ENCODE measurements around the gene FAM184B.

Gene FAM184B

DNA sequence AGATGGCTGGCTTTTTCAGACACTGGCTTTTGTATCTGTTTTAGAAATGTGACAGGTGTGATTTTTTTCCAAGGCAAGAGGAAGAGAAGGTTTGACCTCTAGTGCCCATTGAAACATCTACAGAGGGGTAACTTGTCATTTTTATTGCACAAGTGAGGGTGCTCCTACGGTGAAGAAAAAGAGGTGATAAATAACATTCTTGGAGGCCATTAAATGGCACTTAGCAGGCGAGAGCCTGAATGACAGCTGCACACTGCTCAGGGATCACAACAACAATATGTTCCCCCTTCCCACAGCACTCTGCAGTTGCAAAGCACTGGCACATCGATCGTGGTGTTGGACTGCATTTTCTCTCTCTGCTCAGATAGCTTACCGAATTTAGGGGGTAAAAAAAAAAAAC lies 22.9 kb downstream of the FAM184B start:
- Histone ChIP-seq H3K36me3 (ENCODE audit: insufficient read depth, low read length) (no peaks in the 10 kb centered on the region), H3K4me3 (no peak overlapping the region), H3K9me3 (ENCODE audit: low read depth, low read length) (no peaks in the 10 kb centered on the region), H3K9ac (ENCODE audit: insufficient read length) (no peak overlapping the region), H3K27ac (no peak overlapping the region)
- no peak for DNase-seq (ENCODE audit: low read depth, low spot score)
- TF ChIP-seq POLR2AphosphoS5 (IDR thresholded peaks at IDR 0.05; ENCODE audit: borderline replicate concordance, low read depth, low read length) (no peak), FOXP2 (optimal IDR thresholded peaks at IDR 0.05; ENCODE audit: control extremely low read depth, extremely low read length, insufficient read depth) (no peak), EZH2 (IDR thresholded peaks at IDR 0.05) (no peak)

DNA sequence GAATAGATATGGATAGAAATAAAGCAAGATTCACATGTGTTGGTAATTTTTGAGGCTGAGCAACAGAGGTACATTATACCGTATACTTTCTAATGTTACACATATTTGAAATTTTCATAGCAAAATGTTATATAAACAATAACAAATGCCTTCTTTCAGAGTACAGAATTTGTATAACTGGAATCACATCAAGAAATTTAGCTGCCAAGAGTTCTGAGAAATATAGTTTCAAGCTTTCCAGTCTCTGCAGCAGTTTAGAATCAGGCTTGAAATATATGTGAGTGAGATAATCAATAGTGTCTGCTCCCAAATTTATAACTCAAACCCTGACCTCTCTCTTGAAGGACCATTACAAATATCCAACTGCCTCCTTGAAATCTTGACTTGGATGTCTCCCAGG lies 23.8 kb downstream of the FAM184B start:
- no peak for DNase-seq (ENCODE audit: low read depth, low spot score)
- H3K9me3 ChIP-seq (ENCODE audit: low read depth, low read length): no peaks in the 10 kb centered on the region
- no peak for TF ChIP-seq FOXP2 (optimal IDR thresholded peaks at IDR 0.05; ENCODE audit: control extremely low read depth, extremely low read length, insufficient read depth)
- TF ChIP-seq EZH2 (IDR thresholded peaks at IDR 0.05): no peak
- no peak for TF ChIP-seq POLR2AphosphoS5 (IDR thresholded peaks at IDR 0.05; ENCODE audit: borderline replicate concordance, low read depth, low read length)
- no peak overlapping the region for H3K27ac ChIP-seq
- H3K4me3 ChIP-seq: no peak overlapping the region
- H3K36me3 ChIP-seq (ENCODE audit: insufficient read depth, low read length): no peaks in the 10 kb centered on the region
- H3K9ac ChIP-seq (ENCODE audit: insufficient read length): no peak overlapping the region

DNA sequence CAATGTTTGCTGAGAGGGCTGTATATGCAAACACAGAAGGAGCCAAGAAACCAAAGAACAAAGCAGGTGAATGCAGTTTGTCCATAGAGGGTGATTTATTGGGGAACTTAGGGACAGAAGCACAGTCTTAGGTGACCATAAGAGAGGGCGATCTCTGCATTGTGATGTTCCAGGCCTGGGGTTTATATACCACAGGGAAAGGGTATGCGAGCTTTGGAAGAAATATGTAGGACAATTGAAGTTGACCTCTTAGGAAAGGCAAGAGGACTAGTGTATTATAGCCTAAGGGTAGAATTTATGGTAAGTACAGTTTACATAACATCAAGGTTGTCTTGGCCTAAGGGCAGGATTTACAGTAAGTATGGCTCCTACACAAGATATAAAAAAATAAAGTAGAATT lies 27.8 kb downstream of the FAM184B start:
- Histone ChIP-seq H3K4me3 (no peak overlapping the region), H3K36me3 (ENCODE audit: insufficient read depth, low read length) (no peaks in the 10 kb centered on the region), H3K27ac (no peak overlapping the region), H3K9me3 (ENCODE audit: low read depth, low read length) (no peaks in the 10 kb centered on the region), H3K9ac (ENCODE audit: insufficient read length) (no peak overlapping the region)
- no peak for DNase-seq (ENCODE audit: low read depth, low spot score)
- TF ChIP-seq FOXP2 (optimal IDR thresholded peaks at IDR 0.05; ENCODE audit: control extremely low read depth, extremely low read length, insufficient read depth): no peak
- no peak for TF ChIP-seq EZH2 (IDR thresholded peaks at IDR 0.05)
- TF ChIP-seq POLR2AphosphoS5 (IDR thresholded peaks at IDR 0.05; ENCODE audit: borderline replicate concordance, low read depth, low read length): no peak

DNA sequence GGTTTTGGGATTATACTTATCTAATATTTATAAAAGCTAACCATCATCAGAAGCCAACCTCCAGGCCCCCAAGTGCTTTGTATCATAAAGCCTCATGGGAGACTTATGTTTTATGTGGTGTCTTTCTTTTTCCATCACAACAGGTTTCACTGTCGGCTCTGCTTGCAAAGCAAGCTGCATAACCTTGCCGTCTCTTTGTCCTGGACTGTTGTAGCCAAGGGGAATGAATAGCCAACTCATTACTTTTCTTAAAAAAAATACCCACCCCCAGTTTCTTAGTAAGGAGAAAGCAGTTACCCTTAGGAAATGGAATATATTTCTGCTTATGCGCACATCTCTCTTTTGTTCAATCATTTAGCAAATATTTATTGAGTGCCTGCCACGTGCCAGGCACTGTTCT lies 40.7 kb downstream of the FAM184B start:
- H3K9me3 ChIP-seq (ENCODE audit: low read depth, low read length): no peaks in the 10 kb centered on the region
- DNase-seq (ENCODE audit: low read depth, low spot score): no peak
- H3K4me3 ChIP-seq: no peak overlapping the region
- no peaks in the 10 kb centered on the region for H3K36me3 ChIP-seq (ENCODE audit: insufficient read depth, low read length)
- no peak overlapping the region for H3K27ac ChIP-seq
- no peak overlapping the region for H3K9ac ChIP-seq (ENCODE audit: insufficient read length)
- TF ChIP-seq FOXP2 (optimal IDR thresholded peaks at IDR 0.05; ENCODE audit: control extremely low read depth, extremely low read length, insufficient read depth): no peak
- no peak for TF ChIP-seq POLR2AphosphoS5 (IDR thresholded peaks at IDR 0.05; ENCODE audit: borderline replicate concordance, low read depth, low read length)
- TF ChIP-seq EZH2 (IDR thresholded peaks at IDR 0.05): no peak

DNA sequence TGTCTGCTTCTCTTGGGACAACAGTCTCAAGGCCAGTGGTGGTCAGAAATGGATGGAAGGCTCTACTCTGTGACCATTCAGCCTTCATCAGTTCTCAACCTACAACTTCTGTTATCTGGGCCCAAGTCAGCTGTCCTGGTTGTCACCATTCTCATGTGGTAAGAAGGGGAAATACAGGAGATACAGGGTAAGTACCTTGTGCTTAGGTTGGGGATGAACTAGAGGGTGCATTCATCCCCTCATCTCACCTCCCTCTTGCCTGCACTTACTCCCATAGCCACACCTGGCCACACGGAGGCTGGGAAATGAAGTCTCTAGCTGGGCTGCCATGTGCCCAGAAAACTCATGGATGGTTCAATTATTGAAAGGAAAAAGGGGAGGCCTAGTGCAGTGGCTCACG lies 44.9 kb downstream of the FAM184B start:
- H3K36me3 ChIP-seq (ENCODE audit: insufficient read depth, low read length): no peaks in the 10 kb centered on the region
- H3K27ac ChIP-seq: no peak overlapping the region
- no peak overlapping the region for H3K9ac ChIP-seq (ENCODE audit: insufficient read length)
- TF ChIP-seq POLR2AphosphoS5 (IDR thresholded peaks at IDR 0.05; ENCODE audit: borderline replicate concordance, low read depth, low read length) (no peak), FOXP2 (optimal IDR thresholded peaks at IDR 0.05; ENCODE audit: control extremely low read depth, extremely low read length, insufficient read depth) (no peak), EZH2 (IDR thresholded peaks at IDR 0.05) (no peak)
- DNase-seq (ENCODE audit: low read depth, low spot score): no peak
- no peaks in the 10 kb centered on the region for H3K9me3 ChIP-seq (ENCODE audit: low read depth, low read length)
- H3K4me3 ChIP-seq: no peak overlapping the region

DNA sequence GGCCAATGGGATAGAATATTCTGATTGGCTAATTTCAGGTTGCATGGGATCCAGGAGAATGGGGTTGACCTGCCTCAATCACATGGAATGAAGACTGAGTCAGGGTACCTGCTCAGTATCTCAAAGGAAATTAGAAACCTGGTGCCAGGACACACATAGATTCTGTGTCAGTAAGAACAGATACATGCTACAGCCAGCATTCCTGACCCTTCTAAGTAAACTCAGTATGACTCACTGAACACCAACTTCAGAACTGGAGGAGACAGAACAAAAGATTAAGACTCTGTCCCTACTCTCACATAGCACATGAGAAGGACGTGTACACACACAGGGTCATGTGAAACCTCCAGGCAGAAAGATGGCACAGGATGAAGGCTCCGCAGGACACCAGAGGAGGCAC lies 54.5 kb downstream of the FAM184B start:
- Histone ChIP-seq H3K27ac (no peak overlapping the region), H3K9ac (ENCODE audit: insufficient read length) (no peak overlapping the region), H3K36me3 (ENCODE audit: insufficient read depth, low read length) (no peaks in the 10 kb centered on the region), H3K9me3 (ENCODE audit: low read depth, low read length) (no peaks in the 10 kb centered on the region), H3K4me3 (no peak overlapping the region)
- no peak for TF ChIP-seq EZH2 (IDR thresholded peaks at IDR 0.05)
- no peak for TF ChIP-seq POLR2AphosphoS5 (IDR thresholded peaks at IDR 0.05; ENCODE audit: borderline replicate concordance, low read depth, low read length)
- TF ChIP-seq FOXP2 (optimal IDR thresholded peaks at IDR 0.05; ENCODE audit: control extremely low read depth, extremely low read length, insufficient read depth): no peak
- DNase-seq (ENCODE audit: low read depth, low spot score): no peak

DNA sequence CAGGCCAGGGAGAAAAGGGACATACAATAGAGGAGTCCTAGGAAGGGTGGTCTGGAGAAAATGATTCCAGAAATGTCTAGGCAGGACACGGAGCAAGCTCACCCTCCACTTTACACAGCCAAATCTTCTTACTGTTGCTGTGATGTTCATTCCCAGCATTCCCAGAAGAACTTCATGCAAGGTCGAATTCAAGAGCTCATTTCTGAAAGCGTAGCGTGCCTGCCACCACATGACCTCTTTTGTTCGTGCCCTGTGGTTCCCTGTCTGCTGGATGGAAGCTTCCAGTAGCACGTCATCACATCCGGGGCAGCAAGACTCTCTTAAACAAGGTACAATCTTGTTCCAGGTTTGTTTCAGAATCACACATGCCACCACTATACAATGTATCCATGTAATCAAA lies 57.8 kb downstream of the FAM184B start:
- DNase-seq (ENCODE audit: low read depth, low spot score): no peak
- no peak overlapping the region for H3K27ac ChIP-seq
- no peak for TF ChIP-seq POLR2AphosphoS5 (IDR thresholded peaks at IDR 0.05; ENCODE audit: borderline replicate concordance, low read depth, low read length)
- TF ChIP-seq EZH2 (IDR thresholded peaks at IDR 0.05): no peak
- no peak for TF ChIP-seq FOXP2 (optimal IDR thresholded peaks at IDR 0.05; ENCODE audit: control extremely low read depth, extremely low read length, insufficient read depth)
- H3K9me3 ChIP-seq (ENCODE audit: low read depth, low read length): no peaks in the 10 kb centered on the region
- no peaks in the 10 kb centered on the region for H3K36me3 ChIP-seq (ENCODE audit: insufficient read depth, low read length)
- no peak overlapping the region for H3K9ac ChIP-seq (ENCODE audit: insufficient read length)
- H3K4me3 ChIP-seq: no peak overlapping the region

DNA sequence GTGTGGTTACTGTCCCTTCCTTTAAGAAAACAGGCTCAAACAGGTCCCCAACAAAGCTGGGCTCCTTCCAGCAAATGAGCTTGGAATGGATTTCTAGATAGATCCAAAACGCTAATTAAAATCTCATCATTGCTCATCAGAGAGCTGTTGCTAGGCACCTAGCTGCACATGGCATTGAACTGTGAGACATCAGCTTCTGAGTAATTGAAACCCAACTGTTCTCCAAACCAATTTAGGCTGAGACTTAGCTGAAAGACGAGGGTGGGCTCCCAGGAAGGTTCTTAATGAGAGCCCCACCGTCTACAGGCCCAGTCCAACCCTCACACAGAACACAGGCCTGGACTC lies 59.1 kb downstream of the FAM184B start:
- Histone ChIP-seq H3K27ac (no peak overlapping the region), H3K4me3 (no peak overlapping the region), H3K36me3 (ENCODE audit: insufficient read depth, low read length) (no peaks in the 10 kb centered on the region), H3K9me3 (ENCODE audit: low read depth, low read length) (no peaks in the 10 kb centered on the region), H3K9ac (ENCODE audit: insufficient read length) (no peak overlapping the region)
- TF ChIP-seq FOXP2 (optimal IDR thresholded peaks at IDR 0.05; ENCODE audit: control extremely low read depth, extremely low read length, insufficient read depth) (no peak), EZH2 (IDR thresholded peaks at IDR 0.05) (no peak), POLR2AphosphoS5 (IDR thresholded peaks at IDR 0.05; ENCODE audit: borderline replicate concordance, low read depth, low read length) (no peak)
- DNase-seq (ENCODE audit: low read depth, low spot score): no peak

DNA sequence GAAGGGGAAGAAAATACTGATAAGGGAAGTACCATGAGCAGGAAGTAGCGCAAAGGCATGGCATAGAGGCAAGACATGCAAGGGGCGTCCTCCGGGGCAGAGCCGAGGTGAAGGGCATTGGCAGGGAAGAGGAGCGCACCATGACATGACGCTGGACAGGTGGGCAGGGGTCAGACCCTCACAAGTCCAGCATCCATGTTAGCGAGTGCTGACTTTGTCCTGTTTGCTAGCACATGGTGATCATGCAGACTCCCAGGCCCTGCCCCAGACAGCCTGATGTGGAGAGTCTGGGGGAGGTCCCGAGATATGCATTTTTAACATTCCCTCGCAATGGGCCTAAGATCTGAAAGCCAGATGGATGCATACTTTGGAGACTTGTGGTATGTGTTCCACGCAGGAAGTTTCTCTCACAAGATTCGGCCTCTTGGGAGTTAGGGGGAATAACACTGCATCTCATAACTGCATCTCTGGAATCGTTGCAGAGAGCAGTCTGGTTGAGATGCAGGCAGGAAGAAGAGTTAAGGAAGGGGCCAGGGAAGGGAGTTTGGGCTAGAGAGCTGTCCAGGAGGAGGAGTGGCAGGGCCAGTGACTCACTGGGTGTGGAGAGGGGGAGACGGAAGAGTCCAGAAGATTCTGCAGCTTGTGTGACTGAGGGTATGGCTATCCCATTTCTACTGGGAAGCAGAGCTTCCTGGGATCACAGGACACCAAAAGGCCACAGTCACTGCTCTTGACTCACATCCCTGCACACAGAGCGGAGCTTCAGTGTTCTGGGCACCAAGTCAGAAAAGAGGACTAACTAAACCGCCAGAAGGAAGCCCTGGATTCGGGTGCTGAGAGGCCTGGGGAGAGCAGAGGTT lies 59.7 kb downstream of the FAM184B start:
- Histone ChIP-seq H3K4me3 (no peak overlapping the region), H3K9me3 (ENCODE audit: low read depth, low read length) (no peaks in the 10 kb centered on the region), H3K36me3 (ENCODE audit: insufficient read depth, low read length) (no peaks in the 10 kb centered on the region), H3K9ac (ENCODE audit: insufficient read length) (no peak overlapping the region), H3K27ac (no peak overlapping the region)
- DNase-seq (ENCODE audit: low read depth, low spot score): no peak
- TF ChIP-seq POLR2AphosphoS5 (IDR thresholded peaks at IDR 0.05; ENCODE audit: borderline replicate concordance, low read depth, low read length) (no peak), EZH2 (IDR thresholded peaks at IDR 0.05) (no peak), FOXP2 (optimal IDR thresholded peaks at IDR 0.05; ENCODE audit: control extremely low read depth, extremely low read length, insufficient read depth) (no peak)

Measured in SK-N-MC (cell line).